NB4 (cell line): ENCODE measurements around the gene DIMT1.

Experiments used
- DNase-seq: peaks from one replicate; pipeline ENCODE4 v3.0.0; 2010; ENCODE audit warnings: low read depth
- H3K4me3 ChIP-seq: one replicate; pipeline ENCODE4 v1.5.1; 2011; ENCODE audit warnings: mild to moderate bottlenecking, low read depth, low read length, moderate library complexity
- MYC ChIP-seq: IDR thresholded peaks from 2 replicates; pipeline ENCODE4 v1.6.1; 2011; ENCODE audit warnings: low read depth, low read length
- POLR2A ChIP-seq: IDR thresholded peaks from 2 replicates; pipeline ENCODE4 v1.6.1; 2011; ENCODE audit warnings: mild to moderate bottlenecking; ENCODE audit not compliant: insufficient read length; ENCODE audit errors: extremely low read depth
- TF ChIP-seq, protein P1 (sequence below): IDR thresholded peaks from 2 replicates; pipeline ENCODE4 v1.6.1; 2011; ENCODE audit warnings: low read depth, low read length
- TF ChIP-seq, protein P2 (sequence below): IDR thresholded peaks from one replicate; pipeline ENCODE4 v1.5.1; 2012; ENCODE audit warnings: low read depth, low read length

The DIMT1 gene

DNA sequence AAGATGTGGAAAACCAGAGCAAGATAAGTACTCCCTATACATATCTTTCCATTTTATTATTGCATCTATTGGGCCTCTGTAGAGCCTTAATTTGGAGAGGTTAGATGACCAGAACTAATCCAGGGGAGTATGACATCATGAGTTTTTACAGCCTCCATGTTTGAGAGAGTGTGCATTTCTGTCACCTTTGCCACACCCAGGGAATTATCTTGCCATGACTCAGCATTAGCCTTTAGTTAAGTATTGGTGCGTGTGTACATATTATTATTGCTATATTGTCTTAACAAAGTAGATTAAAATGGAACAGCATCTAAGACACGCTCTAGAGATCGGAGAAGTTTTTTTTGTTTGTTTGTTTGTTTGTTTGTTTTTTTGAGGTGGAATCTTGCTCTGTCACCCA is 27.6 kb downstream of the DIMT1 start:
- no peak overlapping the region for H3K4me3 ChIP-seq
- TF ChIP-seq POLR2A (no peak), MYC (no peak)
- TF ChIP-seq, protein P1, sequence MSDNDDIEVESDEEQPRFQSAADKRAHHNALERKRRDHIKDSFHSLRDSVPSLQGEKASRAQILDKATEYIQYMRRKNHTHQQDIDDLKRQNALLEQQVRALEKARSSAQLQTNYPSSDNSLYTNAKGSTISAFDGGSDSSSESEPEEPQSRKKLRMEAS, result no peak
- TF ChIP-seq, protein P2, sequence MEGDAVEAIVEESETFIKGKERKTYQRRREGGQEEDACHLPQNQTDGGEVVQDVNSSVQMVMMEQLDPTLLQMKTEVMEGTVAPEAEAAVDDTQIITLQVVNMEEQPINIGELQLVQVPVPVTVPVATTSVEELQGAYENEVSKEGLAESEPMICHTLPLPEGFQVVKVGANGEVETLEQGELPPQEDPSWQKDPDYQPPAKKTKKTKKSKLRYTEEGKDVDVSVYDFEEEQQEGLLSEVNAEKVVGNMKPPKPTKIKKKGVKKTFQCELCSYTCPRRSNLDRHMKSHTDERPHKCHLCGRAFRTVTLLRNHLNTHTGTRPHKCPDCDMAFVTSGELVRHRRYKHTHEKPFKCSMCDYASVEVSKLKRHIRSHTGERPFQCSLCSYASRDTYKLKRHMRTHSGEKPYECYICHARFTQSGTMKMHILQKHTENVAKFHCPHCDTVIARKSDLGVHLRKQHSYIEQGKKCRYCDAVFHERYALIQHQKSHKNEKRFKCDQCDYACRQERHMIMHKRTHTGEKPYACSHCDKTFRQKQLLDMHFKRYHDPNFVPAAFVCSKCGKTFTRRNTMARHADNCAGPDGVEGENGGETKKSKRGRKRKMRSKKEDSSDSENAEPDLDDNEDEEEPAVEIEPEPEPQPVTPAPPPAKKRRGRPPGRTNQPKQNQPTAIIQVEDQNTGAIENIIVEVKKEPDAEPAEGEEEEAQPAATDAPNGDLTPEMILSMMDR, result no peak
- DNase-seq, result no peak

DNA sequence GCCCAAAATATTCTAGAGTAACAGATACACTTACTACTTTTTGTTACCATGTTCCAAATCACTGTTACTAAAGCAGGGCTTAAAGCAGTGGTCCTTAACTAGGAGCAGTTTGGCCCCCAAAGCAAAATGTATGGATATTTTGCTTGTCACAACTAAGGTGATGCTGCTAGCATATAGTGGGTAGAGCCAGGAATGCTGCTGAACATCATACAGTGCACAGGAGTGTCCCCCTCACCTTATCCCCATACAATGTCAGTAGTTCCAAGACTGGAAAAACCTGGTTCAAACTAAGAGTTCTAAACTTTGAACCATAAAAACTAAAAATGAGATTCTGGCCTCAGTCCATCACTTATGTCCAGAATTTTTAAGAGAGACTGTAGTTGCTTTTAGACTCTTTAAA is 28.1 kb downstream of the DIMT1 start:
- DNase-seq, result no peak
- TF ChIP-seq POLR2A, result no peak
- TF ChIP-seq, protein P2, result no peak
- TF ChIP-seq MYC, result no peak
- TF ChIP-seq, protein P1, result no peak
- no peak overlapping the region for H3K4me3 ChIP-seq

DNA sequence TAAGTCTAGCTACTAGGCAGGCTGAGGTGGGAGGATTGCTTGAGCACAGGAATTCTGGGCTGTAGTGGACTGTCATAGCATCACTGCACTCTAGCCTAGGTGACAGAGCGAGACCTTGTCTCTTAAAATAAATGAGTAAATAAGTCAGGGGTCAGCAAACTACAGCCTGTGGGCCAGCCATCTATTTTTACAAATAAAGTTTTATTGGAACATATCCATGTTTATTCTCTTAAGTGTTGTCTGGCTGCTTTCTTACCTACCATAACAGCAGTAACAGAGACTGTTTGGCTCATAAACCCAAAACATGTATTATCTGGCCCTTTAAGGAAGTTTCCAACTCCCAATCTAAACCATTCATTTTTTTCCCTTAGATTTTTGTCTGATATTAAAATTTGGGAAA is 29.6 kb downstream of the DIMT1 start:
- H3K4me3 ChIP-seq, result no peak overlapping the region
- TF ChIP-seq, protein P1, result no peak
- TF ChIP-seq MYC (no peak), POLR2A (no peak)
- TF ChIP-seq, protein P2, result no peak
- no peak for DNase-seq

DNA sequence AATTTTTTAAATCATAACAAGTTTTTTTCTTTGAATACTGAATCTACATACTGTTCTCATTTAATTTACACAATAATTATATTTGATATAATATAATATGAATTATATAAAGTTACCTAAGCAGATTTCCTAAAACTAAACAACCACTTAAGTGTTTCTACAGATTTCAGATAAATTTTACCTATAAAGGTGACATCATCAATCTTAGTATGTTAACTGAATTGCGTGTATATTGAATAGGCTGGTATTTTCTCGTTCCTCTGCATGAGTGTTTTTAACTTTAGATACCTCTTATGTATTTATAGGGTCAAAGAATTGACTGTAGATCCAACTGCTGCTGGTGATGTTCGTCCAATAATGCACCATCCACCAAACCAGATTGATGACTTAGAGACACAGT is 30.3 kb downstream of the DIMT1 start:
- TF ChIP-seq, protein P1, result no peak
- TF ChIP-seq MYC, result no peak
- no peak for TF ChIP-seq POLR2A
- TF ChIP-seq, protein P2, result no peak
- H3K4me3 ChIP-seq, result no peak overlapping the region
- DNase-seq, result no peak

DNA sequence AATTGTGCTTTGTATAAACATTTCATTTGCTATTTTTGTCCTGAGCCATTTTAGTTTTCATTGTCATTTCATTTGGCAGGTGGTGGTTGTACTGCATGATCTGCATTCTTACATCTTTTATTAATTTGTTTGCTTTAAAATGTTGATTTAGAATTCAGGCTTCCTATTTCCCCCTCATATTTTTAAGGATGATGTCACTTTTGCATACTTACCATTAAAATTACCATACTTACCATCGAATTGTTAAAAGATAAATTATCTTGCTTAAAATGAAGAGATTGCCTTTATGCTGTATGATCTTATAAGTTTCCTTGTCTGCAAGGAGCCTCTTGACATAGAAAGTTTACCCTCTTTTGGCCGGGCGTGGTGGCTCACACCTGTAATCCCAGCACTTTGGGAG is 31.1 kb downstream of the DIMT1 start:
- TF ChIP-seq, protein P2, result no peak
- TF ChIP-seq MYC (no peak), POLR2A (no peak)
- TF ChIP-seq, protein P1, result no peak
- no peak overlapping the region for H3K4me3 ChIP-seq
- DNase-seq, result no peak

DNA sequence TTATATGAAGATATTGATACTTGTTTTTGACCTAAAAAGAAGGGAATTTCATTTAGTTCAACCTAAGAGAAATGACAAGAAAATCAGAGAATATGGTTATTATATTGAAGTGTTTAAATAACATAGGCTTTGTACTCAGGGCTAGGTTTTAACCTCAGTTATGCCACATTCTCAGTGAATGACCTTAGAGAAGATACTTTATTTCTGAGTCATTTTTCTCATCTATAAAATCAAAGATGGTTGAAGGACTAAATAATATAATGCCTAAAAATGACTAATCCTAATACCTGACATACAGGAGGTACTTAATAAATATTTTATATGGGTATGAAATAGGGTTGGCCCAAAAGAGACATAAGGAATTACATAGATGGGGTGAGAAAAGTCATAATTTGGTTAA is 32.3 kb downstream of the DIMT1 start:
- H3K4me3 ChIP-seq, result no peak overlapping the region
- TF ChIP-seq, protein P1, result no peak

More for the DNA sequence above, 32.3 kb downstream of the DIMT1 start:
- no peak for DNase-seq
